ENCODE measurements around the gene F5. TPM values are rescaled to one million over a fixed set of nuclear protein-coding genes. Genes with fewer than 3 reads are reported as not detected.

The F5 gene
- total RNA-seq, 2 donors from 2014 or later = 90.3 to 93.5 TPM

GRCh38 chr1:169484683-169485430 is 101.4 kb downstream of the F5 start:
- peak in 1 of 2 donors; percentile 32 for DNase-seq (ENCODE audit: low spot score in 2 of 2)
- peak; percentile 11 to 16 for ATAC-seq
- no peaks in the 10 kb centered on the region for H3K9me3 Mint-ChIP-seq
- peaks cover 5 to 14% of the 10 kb centered on the region in 2 donors for H3K36me3 Mint-ChIP-seq
- H3K27ac Mint-ChIP-seq = peak overlapping the region; percentile 78 to 85

DNA sequence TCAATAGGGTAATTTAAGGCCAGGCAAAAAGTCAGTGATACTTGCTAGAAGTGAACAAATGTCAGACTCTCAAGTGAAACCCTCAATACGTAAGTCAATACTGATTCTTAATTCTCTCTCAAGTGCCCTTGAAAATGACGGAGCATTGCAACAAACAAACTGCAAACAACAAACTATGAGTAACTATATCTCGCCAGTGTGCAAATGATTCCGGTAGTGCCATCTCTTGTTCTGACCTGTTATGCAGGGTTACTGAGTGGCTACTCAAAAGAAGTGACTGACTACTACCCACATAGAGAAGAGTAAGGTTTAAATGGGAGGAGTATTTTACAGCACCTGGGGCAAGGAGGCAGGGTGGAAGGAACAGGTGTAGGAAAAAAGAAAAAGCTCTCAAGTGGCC is 102.2 kb downstream of the F5 start:
- H3K36me3 Mint-ChIP-seq = peaks cover 5 to 14% of the 10 kb centered on the region in 2 donors
- ATAC-seq = no peak
- H3K27ac Mint-ChIP-seq = peak overlapping the region in 1 of 2 donors; percentile 85
- DNase-seq (ENCODE audit: low spot score in 2 of 2) = no peak
- H3K9me3 Mint-ChIP-seq = no peaks in the 10 kb centered on the region

DNA sequence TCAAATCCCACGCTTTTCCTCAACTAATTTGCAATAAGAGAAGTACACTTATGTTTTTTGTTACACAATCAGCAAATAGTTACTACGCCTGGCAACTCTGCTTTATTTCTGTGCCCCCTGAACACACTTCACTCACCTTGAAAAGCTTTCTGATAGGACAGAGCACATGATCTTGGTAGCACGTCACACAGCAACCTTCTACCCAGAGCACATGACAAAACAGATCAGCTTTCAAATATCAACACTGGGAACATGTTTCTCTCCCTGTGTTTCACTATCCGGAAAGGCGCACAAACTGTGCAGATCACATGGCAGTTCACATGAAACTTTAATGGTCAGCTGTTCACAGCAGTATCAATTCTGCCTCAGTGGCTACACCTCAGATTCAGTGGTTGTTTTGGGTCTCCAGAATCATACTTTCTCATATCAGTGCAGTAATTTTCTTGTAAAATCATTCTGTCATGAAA is 102.7 kb downstream of the F5 start:
- H3K9me3 Mint-ChIP-seq = no peaks in the 10 kb centered on the region
- no peak for DNase-seq (ENCODE audit: low spot score in 2 of 2)
- no peak overlapping the region for H3K27ac Mint-ChIP-seq
- peaks cover 5 to 14% of the 10 kb centered on the region in 2 donors for H3K36me3 Mint-ChIP-seq
- ATAC-seq = no peak

GRCh38 chr1:169479363-169480066 is 106.8 kb downstream of the F5 start:
- no peak overlapping the region for H3K27ac Mint-ChIP-seq
- no peaks in the 10 kb centered on the region for H3K9me3 Mint-ChIP-seq
- peaks cover 0 to 12% of the 10 kb centered on the region in 2 donors for H3K36me3 Mint-ChIP-seq
- ATAC-seq = no peak
- DNase-seq (ENCODE audit: low spot score in 2 of 2) = no peak

GRCh38 chr1:169478094-169478672 is 108.1 kb downstream of the F5 start:
- no peak overlapping the region for H3K27ac Mint-ChIP-seq
- no peak for DNase-seq (ENCODE audit: low spot score in 2 of 2)
- peaks cover 0 to 6% of the 10 kb centered on the region in 2 donors for H3K36me3 Mint-ChIP-seq
- H3K9me3 Mint-ChIP-seq = no peaks in the 10 kb centered on the region
- no peak for ATAC-seq

DNA sequence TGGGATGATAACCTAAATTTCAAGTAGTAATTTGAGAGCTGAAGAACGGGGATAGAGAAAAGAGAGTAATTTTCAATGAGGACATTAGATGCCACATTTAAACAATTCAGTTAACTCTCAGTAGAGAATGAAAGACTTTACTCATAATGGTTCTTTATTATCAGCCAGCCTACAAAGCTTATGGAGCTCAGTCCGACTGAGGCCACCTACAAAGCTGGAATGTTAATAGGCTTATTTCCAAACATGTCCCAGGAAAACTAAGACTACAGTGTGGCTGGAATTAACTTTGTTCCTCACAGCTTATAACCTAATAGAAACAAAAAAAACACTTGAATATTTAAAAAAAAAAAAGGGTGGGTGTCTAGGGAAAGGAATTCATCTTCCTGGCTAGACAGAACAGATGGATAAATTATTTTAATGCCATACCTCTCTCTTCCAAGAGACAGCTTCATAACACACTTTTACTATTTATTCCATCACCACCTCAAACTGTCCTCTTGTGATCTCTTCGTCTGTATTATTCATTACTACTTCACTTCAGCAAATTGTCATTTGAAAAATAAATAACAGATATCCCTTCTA is 110.4 kb downstream of the F5 start:
- no peak for DNase-seq (ENCODE audit: low spot score in 2 of 2)
- H3K36me3 Mint-ChIP-seq = peaks cover 0 to 6% of the 10 kb centered on the region in 2 donors
- H3K27ac Mint-ChIP-seq = no peak overlapping the region

DNA sequence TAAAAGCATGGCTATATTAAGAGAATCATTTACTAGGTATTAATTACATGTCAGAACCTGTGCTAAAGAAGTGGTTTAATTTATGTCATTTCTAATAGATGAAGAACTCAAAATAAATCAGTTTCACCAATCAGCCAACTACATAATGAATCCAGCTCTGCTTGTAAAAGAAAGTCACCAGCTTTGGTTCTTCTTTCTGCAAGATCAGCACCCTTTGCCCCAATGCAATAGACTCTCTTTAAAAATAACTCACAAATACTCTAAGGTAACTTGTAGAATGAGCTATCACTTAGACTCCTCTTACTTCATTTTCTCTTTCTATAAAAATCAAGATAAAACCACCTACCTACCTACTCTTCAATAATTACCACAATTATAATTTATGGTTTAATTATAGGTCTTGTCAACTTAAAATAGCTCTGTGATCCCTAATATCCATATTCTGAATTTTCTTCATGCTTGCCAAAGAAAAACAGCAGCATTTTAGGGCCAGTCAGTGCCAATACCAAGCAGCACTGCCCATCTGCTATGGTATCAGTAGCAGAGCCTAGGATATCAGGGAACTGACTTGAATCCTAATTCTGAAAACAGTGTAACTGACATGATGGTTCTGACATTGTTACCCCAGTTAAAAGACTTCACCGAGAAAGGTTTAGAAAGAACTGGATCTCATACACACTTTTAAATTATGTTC is 111.8 kb downstream of the F5 start:
- H3K36me3 Mint-ChIP-seq = peaks cover 0 to 6% of the 10 kb centered on the region in 2 donors
- H3K9me3 Mint-ChIP-seq = no peaks in the 10 kb centered on the region
- H3K27ac Mint-ChIP-seq = no peak overlapping the region
- DNase-seq (ENCODE audit: low spot score in 2 of 2) = no peak
- no peak for ATAC-seq

More for the DNA sequence above, 110.4 kb downstream of the F5 start:
- no peaks in the 10 kb centered on the region for H3K9me3 Mint-ChIP-seq
- no peak for ATAC-seq

DNA sequence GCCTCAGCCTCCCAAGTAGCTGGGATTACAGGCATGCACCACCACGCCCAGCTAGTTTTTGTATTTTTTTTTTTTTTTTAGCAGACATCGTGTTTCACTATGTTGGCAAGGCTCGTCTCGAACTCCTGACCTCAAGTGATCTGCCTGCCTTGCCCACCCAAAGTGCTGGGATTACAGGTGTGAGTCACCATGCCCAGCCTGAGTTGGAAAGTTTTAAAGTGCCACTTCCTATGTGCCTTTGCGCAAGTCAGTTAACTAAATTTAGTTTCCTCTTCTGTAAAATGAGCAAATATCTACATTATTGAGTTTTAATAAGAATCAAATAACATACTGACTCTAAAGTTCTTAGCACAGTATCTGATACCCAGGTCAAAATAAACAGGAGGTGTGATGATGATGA is 112.9 kb downstream of the F5 start:
- H3K9me3 Mint-ChIP-seq = no peaks in the 10 kb centered on the region
- H3K27ac Mint-ChIP-seq = peak overlapping the region in 1 of 2 donors; percentile 44
- ATAC-seq (no peak), DNase-seq (ENCODE audit: low spot score in 2 of 2) (no peak)
- H3K36me3 Mint-ChIP-seq = peaks cover 0 to 6% of the 10 kb centered on the region in 2 donors

- no peak for DNase-seq (ENCODE audit: low spot score in 2 of 2)
- H3K36me3 Mint-ChIP-seq = peaks cover 0 to 6% of the 10 kb centered on the region in 2 donors
- ATAC-seq = no peak
- no peak overlapping the region for H3K27ac Mint-ChIP-seq
- no peaks in the 10 kb centered on the region for H3K9me3 Mint-ChIP-seq
Observed at GRCh38 chr1:169472738-169473137, 113.5 kb downstream of the F5 start.

- no peaks in the 10 kb centered on the region for H3K36me3 Mint-ChIP-seq
- H3K9me3 Mint-ChIP-seq = no peaks in the 10 kb centered on the region
- no peak for ATAC-seq
- no peak overlapping the region for H3K27ac Mint-ChIP-seq
- DNase-seq (ENCODE audit: low spot score in 2 of 2) = no peak
Observed at GRCh38 chr1:169468982-169469381, 117.3 kb downstream of the F5 start.

DNA sequence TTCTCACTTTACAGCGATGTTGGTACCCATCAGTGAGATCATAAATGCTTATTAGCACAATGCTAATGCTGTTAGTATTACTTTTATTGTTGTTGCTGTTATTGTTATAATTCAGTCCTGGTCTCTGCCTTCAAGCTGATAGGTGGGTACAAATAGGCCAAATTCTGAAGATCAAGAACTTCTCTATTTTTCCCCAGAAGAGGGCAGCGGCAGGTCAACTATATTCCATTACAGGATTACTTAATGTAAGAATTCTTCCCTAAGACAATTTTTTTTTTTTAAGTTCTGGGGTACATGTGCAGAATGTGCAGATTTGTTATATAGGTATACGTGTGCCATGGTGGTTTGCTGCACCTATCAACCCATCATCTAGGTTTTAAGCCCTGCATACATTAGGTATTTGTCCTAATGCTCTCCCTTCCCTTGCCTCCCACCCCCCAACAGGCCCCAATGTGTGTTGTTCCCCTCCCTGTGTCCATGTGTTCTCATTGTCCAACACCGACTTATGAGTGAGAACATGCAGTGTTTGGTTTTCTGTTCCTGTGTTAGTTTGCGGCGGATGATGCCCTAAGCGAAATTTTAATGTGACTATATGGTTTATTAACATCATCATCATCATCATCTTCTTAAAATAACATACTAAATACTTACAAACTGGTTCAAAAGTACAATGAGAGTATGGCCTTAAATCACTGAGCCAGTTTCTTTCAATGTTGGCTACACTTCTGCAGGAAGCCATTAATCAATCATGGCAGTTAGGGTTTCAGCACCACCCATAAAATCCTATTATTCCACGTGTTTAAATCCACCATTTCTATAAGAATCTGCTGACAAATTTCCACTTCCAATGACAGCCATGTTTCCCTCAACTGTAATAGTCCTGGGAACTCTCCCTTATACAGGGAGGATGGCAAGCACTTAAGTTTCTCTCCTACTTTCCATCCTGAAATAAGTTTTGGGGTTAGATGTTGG is 119.7 kb downstream of the F5 start:
- DNase-seq (ENCODE audit: low spot score in 2 of 2) = no peak
- Mint-ChIP-seq H3K36me3 (no peaks in the 10 kb centered on the region), H3K9me3 (no peaks in the 10 kb centered on the region), H3K27ac (no peak overlapping the region)
- ATAC-seq = no peak

DNA sequence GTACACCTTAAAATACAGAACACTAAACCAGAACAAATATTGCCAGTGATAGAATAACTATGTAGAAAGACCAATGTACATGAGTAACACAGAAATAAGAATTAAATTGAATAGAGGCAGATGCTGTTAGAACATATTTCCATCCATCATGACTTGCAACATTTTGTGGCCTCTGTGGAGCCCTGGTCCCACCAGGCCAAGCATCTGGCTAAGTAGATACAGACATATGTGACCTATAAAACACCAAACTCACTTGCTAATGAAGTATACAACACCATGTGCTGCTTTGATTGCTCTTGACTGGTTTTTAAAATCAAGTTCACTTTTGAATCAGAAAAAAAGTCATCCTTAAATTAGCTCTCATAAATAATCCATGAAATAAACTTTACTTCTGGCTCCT is 121.0 kb downstream of the F5 start:
- no peak overlapping the region for H3K27ac Mint-ChIP-seq
- no peaks in the 10 kb centered on the region for H3K36me3 Mint-ChIP-seq
- DNase-seq (ENCODE audit: low spot score in 2 of 2) (no peak), ATAC-seq (no peak)
- no peaks in the 10 kb centered on the region for H3K9me3 Mint-ChIP-seq

All from activated naive CD4-positive, alpha-beta T cell treated with anti-CD3 and anti-CD28 coated beads, Interleukin-2, amount 50 U/mL, for 72 hours (primary cell).